Neutrophil (primary cell): Measurements from ENCODE around the gene DYNLL2.
"Not testable (repeated sequence)": the region's sequence is repeated elsewhere in the genome, so short reads cannot be mapped to it uniquely, and the experiment has no call there.

ENCODE experiments used
- H3K27ac ChIP-seq: fragments of 200-600 bp; sonication (generic); 2 replicates; pipeline ENCODE4 v1.5.1; 2016; ENCODE audit warnings: mild to moderate bottlenecking, moderate library complexity
- H3K27me3 ChIP-seq: fragments of 200-600 bp; sonication (generic); 2 replicates; pipeline ENCODE4 v1.6.0; 2016; ENCODE audit warnings: mild to moderate bottlenecking
- H3K36me3 ChIP-seq: fragments of 200-600 bp; sonication (generic); 2 replicates; pipeline ENCODE4 v1.5.1; 2017
- H3K4me1 ChIP-seq, 2 experiments: fragments of 200-600 bp in 1 of 2; sonication (generic) in 1 of 2; 1 replicate in 1 of 2; 2 replicates in 1 of 2; pipeline versions ENCODE4 v1.5.1 to v1.6.1; 2013 to 2016; ENCODE audit warnings: low read depth in 1 of 2, low read length in 1 of 2, mild to moderate bottlenecking in 1 of 2, moderate library complexity in 1 of 2; ENCODE audit not compliant: control insufficient read depth in 1 of 2, insufficient read depth in 1 of 2
- H3K4me3 ChIP-seq, 2 experiments: fragments of 200-600 bp in 1 of 2; sonication (generic) in 1 of 2; 1 replicate in 1 of 2; 2 replicates in 1 of 2; pipeline ENCODE4 v1.5.1; 2013 to 2016; ENCODE audit warnings: low read depth in 1 of 2, low read length in 1 of 2, mild to moderate bottlenecking in 1 of 2, moderate library complexity in 1 of 2
- H3K9me3 ChIP-seq: fragments of 200-600 bp; sonication (generic); 2 replicates; pipeline ENCODE4 v1.5.1; 2016
- TF ChIP-seq, protein P1 (sequence below): fragments of 200-600 bp; sonication (generic); IDR thresholded peaks from 2 replicates; pipeline ENCODE4 v1.5.1; 2016; ENCODE audit warnings: antibody characterized with exemption

DYNLL2 gene

DNA sequence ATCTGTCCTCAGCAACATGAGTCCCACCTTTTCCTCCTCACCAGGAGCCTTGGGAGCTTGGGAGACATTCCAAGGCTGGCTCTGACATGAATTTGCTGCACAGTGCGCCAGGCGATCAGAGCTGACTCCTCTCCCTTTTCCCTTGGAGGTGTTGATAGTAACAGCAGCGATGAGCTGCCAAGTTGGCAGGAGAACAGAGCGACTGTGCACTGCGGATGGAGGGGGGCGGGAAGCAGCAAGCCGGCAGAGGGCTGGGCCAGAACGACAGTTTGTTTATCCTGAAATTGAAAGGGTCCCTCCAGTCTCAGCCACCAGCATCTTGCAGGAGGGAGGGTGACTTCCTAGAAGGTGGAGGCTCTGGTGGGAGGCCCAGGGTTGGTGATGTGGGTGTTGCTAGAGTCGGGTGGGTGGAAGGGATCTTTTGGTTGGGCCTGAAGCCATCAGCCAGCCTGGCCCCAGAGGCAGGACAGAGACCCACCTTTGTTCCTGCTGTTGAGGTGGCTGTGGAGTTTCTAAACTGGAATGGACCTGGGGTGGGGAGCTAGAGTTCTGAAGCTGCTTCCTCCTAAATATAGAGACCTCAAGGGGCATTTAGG, 22.5 kb upstream of the DYNLL2 start:
- Histone ChIP-seq H3K9me3 (no peaks in the 10 kb centered on the region), H3K36me3 (no peaks in the 10 kb centered on the region), H3K4me3 (no peak overlapping the region), H3K4me1 (no peaks in the 10 kb centered on the region), H3K27ac (no peak overlapping the region), H3K27me3 (peaks cover 11% of the 10 kb centered on the region)
- TF ChIP-seq, protein P1, sequence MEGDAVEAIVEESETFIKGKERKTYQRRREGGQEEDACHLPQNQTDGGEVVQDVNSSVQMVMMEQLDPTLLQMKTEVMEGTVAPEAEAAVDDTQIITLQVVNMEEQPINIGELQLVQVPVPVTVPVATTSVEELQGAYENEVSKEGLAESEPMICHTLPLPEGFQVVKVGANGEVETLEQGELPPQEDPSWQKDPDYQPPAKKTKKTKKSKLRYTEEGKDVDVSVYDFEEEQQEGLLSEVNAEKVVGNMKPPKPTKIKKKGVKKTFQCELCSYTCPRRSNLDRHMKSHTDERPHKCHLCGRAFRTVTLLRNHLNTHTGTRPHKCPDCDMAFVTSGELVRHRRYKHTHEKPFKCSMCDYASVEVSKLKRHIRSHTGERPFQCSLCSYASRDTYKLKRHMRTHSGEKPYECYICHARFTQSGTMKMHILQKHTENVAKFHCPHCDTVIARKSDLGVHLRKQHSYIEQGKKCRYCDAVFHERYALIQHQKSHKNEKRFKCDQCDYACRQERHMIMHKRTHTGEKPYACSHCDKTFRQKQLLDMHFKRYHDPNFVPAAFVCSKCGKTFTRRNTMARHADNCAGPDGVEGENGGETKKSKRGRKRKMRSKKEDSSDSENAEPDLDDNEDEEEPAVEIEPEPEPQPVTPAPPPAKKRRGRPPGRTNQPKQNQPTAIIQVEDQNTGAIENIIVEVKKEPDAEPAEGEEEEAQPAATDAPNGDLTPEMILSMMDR, result no peak

DNA sequence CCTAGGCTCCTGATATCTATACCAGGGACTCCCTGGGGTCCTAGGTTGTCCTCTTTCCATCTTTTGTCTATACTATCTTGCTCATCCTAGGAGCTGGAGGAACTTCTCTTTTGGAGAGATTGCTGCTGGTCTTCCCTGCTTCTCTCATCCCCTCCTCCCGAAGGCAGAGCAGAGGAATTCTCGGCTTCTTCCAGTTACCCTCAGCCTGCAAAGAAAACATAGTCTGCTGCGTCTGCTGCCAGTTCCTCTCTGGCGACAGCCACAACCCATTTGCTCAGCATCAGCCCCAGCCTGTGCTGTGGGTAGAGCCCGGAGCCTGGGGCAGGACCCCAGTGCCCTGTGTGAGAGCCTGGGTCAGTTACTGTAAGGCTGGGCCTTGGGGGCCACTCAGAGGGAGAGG, 21.5 kb upstream of the DYNLL2 start:
- Histone ChIP-seq H3K36me3 (no peaks in the 10 kb centered on the region), H3K4me3 (no peak overlapping the region), H3K4me1 (no peaks in the 10 kb centered on the region), H3K27ac (no peak overlapping the region), H3K9me3 (no peaks in the 10 kb centered on the region), H3K27me3 (peaks cover 11% of the 10 kb centered on the region)
- TF ChIP-seq, protein P1, result no peak

DNA sequence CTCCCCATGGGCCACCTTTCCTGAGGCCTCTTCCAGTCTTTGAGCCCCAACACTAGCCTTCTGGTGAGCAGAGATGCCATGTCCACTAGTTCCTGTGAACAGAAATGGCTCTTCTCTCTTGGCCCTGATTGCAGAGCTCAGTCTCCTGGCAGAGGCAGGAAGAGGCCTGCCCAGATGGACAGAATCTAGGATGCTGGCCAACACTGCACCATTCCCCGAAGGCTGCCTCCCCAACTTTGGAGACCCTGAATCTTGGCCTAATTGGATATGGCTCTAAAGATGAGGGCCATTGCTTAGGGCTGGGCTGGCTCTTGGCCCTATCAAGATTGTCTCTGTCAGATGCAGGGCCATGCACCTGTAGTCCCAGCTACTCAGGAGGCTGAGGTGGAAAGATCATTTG, 18.0 kb upstream of the DYNLL2 start:
- H3K27me3 ChIP-seq, result peaks cover 20% of the 10 kb centered on the region
- TF ChIP-seq, protein P1, result no peak
- no peaks in the 10 kb centered on the region for H3K4me1 ChIP-seq

DNA sequence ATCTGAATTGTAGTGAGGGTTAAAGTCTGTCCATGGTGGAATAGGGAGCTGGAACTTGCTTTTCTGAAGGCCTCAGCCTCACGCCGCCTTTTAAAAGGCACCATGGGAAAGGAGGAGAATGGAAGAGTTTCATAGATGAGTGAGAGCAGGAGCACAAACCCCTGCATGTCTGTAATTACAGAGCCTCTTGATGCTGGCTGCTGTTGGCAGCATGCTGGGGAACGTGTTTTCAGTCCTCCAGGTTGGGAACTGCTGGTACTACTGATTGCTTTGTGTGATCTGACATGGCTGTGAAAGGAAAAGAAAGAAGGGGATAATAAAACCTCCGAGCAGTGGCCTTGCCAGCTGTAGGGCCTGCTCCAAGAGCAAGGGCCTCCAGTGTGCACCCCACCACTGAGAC, 16.8 kb upstream of the DYNLL2 start:
- TF ChIP-seq, protein P1, result no peak
- H3K4me3 ChIP-seq, result no peak overlapping the region
- no peak overlapping the region for H3K27ac ChIP-seq
- peaks cover 31% of the 10 kb centered on the region for H3K27me3 ChIP-seq
- no peaks in the 10 kb centered on the region for H3K36me3 ChIP-seq
- H3K4me1 ChIP-seq, result no peaks in the 10 kb centered on the region
- no peaks in the 10 kb centered on the region for H3K9me3 ChIP-seq

More for the DNA sequence above, 18.0 kb upstream of the DYNLL2 start:
- no peaks in the 10 kb centered on the region for H3K36me3 ChIP-seq
- no peaks in the 10 kb centered on the region for H3K9me3 ChIP-seq
- no peak overlapping the region for H3K4me3 ChIP-seq
- H3K27ac ChIP-seq, result no peak overlapping the region

DNA sequence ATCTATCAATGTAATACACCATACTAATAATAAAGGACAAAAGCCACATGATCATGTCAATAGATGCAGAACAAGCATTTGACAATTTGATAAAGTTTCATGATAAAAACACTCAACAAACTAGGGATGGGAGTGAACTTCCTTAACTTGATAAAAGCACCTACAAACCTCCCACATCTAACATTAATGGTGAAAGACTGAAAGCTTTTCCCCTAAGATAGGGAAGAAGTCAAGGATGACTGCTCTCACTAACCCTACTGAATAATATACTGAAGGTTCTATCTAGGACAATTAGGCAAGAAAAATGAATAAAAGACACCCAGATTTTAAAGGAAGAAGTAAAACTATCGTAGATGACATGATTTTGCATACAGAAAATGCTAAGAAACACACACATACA, 10.4 kb upstream of the DYNLL2 start:
- Histone ChIP-seq H3K4me3 (no peak overlapping the region), H3K9me3 (no peaks in the 10 kb centered on the region), H3K27me3 (peaks cover 73% of the 10 kb centered on the region), H3K36me3 (no peaks in the 10 kb centered on the region), H3K4me1 (no peaks in the 10 kb centered on the region), H3K27ac (no peak overlapping the region)
- TF ChIP-seq, protein P1, result no peak

DNA sequence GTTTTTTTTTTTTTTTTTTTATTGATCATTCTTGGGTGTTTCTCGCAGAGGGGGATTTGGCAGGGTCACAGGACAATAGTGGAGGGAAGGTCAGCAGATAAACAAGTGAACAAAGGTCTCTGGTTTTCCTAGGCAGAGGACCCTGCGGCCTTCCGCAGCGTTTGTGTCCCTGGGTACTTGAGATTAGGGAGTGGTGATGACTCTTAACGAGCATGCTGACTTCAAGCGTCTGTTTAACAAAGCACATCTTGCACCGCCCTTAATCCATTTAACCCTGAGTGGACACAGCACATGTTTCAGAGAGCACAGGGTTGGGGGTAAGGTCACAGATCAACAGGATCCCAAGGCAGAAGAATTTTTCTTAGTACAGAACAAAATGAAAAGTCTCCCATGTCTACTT, 10.0 kb upstream of the DYNLL2 start:
- H3K4me3 ChIP-seq, H3K27ac ChIP-seq, H3K9me3 ChIP-seq, H3K36me3 ChIP-seq, H3K4me1 ChIP-seq: not testable (repeated sequence)
- H3K27me3 ChIP-seq, result peaks cover 73% of the 10 kb centered on the region

DNA sequence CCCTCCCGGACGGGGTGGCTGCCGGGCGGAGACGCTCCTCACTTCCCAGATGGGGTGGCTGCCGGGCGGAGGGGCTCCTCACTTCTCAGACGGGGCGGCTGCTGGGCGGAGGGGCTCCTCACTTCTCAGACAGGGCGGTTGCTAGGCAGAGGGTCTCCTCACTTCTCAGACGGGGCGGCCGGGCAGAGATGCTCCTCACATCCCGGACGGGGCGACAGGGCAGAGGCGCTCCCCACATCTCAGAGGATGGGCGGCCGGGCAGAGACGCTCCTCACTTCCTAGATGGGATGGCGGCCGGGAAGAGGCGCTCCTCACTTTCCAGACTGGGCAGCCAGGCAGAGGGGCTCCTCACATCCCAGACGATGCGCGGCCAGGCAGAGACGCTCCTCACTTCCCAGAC, 8.8 kb upstream of the DYNLL2 start:
- not testable (repeated sequence) for H3K36me3 ChIP-seq, H3K27ac ChIP-seq, H3K4me1 ChIP-seq, H3K9me3 ChIP-seq, H3K4me3 ChIP-seq
- peaks cover 77% of the 10 kb centered on the region for H3K27me3 ChIP-seq
